ENCODE results near the gene IDUA. TPM values are rescaled to one million over a fixed set of nuclear protein-coding genes. Genes with fewer than 3 reads are reported as not detected.

The IDUA gene
- polyA plus RNA-seq, 1 donor (not counting 4 experiments of a cell fraction or from before 2014, with no cell fraction given) = 1.2 TPM

- H3K79me2 ChIP-seq (ENCODE audit: control insufficient read depth, insufficient read depth, low read length) = no peaks in the 10 kb centered on the region
- TF ChIP-seq EZH2 (IDR thresholded peaks at IDR 0.05; ENCODE audit: low read length) (no peak), CTCF (optimal IDR thresholded peaks at IDR 0.05 in 1 of 3, IDR thresholded peaks at IDR 0.05 in 1 of 3, conservative IDR thresholded peaks at IDR 0.05 in 1 of 3; ENCODE audit: extremely low read depth in 1 of 3, insufficient read depth in 2 of 3, low read length in 3 of 3) (no peak)
- H4K20me1 ChIP-seq (ENCODE audit: control insufficient read depth, extremely low read depth, insufficient read depth, low read length) = peaks cover 3% of the 10 kb centered on the region
- no peak overlapping the region for H2AFZ ChIP-seq (ENCODE audit: control insufficient read depth, low read length)
- no peak for DNase-seq (ENCODE audit: low read depth, low spot score)
- H3K4me3 ChIP-seq (ENCODE audit: control insufficient read depth in 2 of 3, extremely low read depth in 1 of 3, insufficient read depth in 2 of 3, low read depth in 1 of 3, low read length in 3 of 3) = no peak overlapping the region
- H3K9me1 ChIP-seq (ENCODE audit: control insufficient read depth, extremely low read depth, insufficient read depth, low read length) = no peaks in the 10 kb centered on the region
- no peak for FAIRE-seq
- H3K9me3 ChIP-seq (ENCODE audit: control insufficient read depth, low read depth, low read length) = no peaks in the 10 kb centered on the region
- peaks cover 0 to under 1% of the 10 kb centered on the region in 2 experiments for H3K36me3 ChIP-seq (ENCODE audit: control insufficient read depth in 2 of 2, extremely low read depth in 1 of 2, insufficient read depth in 2 of 2, low read length in 2 of 2)
- dilution Hi-C loops (cut with MboI; ENCODE audit: extremely low pct_ligation_motif_present, low sequenced_read_pairs) = no loop called here
- no peak overlapping the region for H3K9ac ChIP-seq (ENCODE audit: control insufficient read depth, extremely low read depth, insufficient read depth, low read length)
- H3K27me3 ChIP-seq (ENCODE audit: control insufficient read depth, extremely low read depth, insufficient read depth, low read length) = peaks cover 45% of the 10 kb centered on the region
- H3K4me1 ChIP-seq (ENCODE audit: control insufficient read depth, extremely low read depth, insufficient read depth, low read length) = peaks cover 3% of the 10 kb centered on the region
- H3K27ac ChIP-seq (ENCODE audit: control insufficient read depth, insufficient read depth, low read length) = no peak overlapping the region
- no peak overlapping the region for H3K4me2 ChIP-seq (ENCODE audit: control insufficient read depth, extremely low read depth, insufficient read depth, low read depth, low read length)
Measured at GRCh38 chr4:1030559-1030958, 43.7 kb downstream of the IDUA start.

- Histone ChIP-seq H3K27me3 (ENCODE audit: control insufficient read depth, extremely low read depth, insufficient read depth, low read length) (peaks cover 45% of the 10 kb centered on the region), H2AFZ (ENCODE audit: control insufficient read depth, low read length) (no peak overlapping the region), H3K9me3 (ENCODE audit: control insufficient read depth, low read depth, low read length) (no peaks in the 10 kb centered on the region), H4K20me1 (ENCODE audit: control insufficient read depth, extremely low read depth, insufficient read depth, low read length) (peaks cover 3% of the 10 kb centered on the region), H3K9me1 (ENCODE audit: control insufficient read depth, extremely low read depth, insufficient read depth, low read length) (no peaks in the 10 kb centered on the region), H3K4me1 (ENCODE audit: control insufficient read depth, extremely low read depth, insufficient read depth, low read length) (no peaks in the 10 kb centered on the region), H3K36me3 (ENCODE audit: control insufficient read depth in 2 of 2, extremely low read depth in 1 of 2, insufficient read depth in 2 of 2, low read length in 2 of 2) (no peaks in the 10 kb centered on the region), H3K9ac (ENCODE audit: control insufficient read depth, extremely low read depth, insufficient read depth, low read length) (no peak overlapping the region), H3K4me3 (ENCODE audit: control insufficient read depth in 2 of 3, extremely low read depth in 1 of 3, insufficient read depth in 2 of 3, low read depth in 1 of 3, low read length in 3 of 3) (no peak overlapping the region), H3K4me2 (ENCODE audit: control insufficient read depth, extremely low read depth, insufficient read depth, low read depth, low read length) (no peak overlapping the region), H3K79me2 (ENCODE audit: control insufficient read depth, insufficient read depth, low read length) (no peaks in the 10 kb centered on the region), H3K27ac (ENCODE audit: control insufficient read depth, insufficient read depth, low read length) (no peak overlapping the region)
- no peak for DNase-seq (ENCODE audit: low read depth, low spot score)
- dilution Hi-C loops (cut with MboI; ENCODE audit: extremely low pct_ligation_motif_present, low sequenced_read_pairs) = no loop called here
- TF ChIP-seq EZH2 (IDR thresholded peaks at IDR 0.05; ENCODE audit: low read length) = no peak
- TF ChIP-seq CTCF (optimal IDR thresholded peaks at IDR 0.05 in 1 of 3, IDR thresholded peaks at IDR 0.05 in 1 of 3, conservative IDR thresholded peaks at IDR 0.05 in 1 of 3; ENCODE audit: extremely low read depth in 1 of 3, insufficient read depth in 2 of 3, low read length in 3 of 3) = no peak
- FAIRE-seq = no peak
Measured at GRCh38 chr4:1031346-1031745, 44.5 kb downstream of the IDUA start.
